NT2/D1 (cell line): Measurements from ENCODE around the gene KLHL3.

Experiments
- SUZ12 ChIP-seq: IDR thresholded peaks from 2 replicates; pipeline ENCODE4 v1.6.1; 2011; ENCODE audit not compliant: insufficient read length, insufficient read depth; ENCODE audit errors: extremely low read depth
- YY1 ChIP-seq: IDR thresholded peaks from 2 replicates; pipeline ENCODE4 v1.6.1; 2011; ENCODE audit not compliant: insufficient read length, insufficient read depth
- ZNF274 ChIP-seq: IDR thresholded peaks from 2 replicates; pipeline ENCODE4 v1.6.1; 2011; ENCODE audit warnings: mild to moderate bottlenecking, low read depth, low read length

DNA sequence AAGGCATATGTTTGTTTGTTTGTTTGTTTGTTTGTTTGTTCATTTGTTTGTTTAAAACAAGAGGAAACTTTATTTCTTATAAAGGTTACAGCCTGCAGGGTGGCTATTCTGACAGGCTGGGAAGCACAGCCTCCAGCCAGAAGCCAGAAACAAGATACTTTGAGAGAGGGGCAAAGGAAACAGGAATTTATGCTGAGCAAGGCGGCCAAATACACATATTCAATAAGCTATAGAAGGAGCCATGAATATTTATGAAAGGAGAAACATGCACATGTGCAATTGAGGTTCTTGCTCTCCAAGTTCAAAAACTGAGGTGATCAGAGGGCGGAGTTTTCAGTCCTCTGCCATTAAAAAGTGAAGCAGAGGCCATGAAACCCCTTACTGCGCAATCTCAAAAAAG lies 19.6 kb downstream of the KLHL3 start:
- no peak for TF ChIP-seq YY1
- no peak for TF ChIP-seq ZNF274
- no peak for TF ChIP-seq SUZ12
